DND-41 (cell line): ENCODE data around the gene P4HA1.
"Not testable (repeated sequence)": the region's sequence is repeated elsewhere in the genome, so short reads cannot be mapped to it uniquely, and the experiment has no call there.

Experiments used
- EZH2 ChIP-seq: IDR thresholded peaks from 3 replicates; pipeline ENCODE4 v1.6.1; 2012; ENCODE audit warnings: borderline replicate concordance, low read depth, mild to moderate bottlenecking, moderate library complexity, low read length, inconsistent platforms; ENCODE audit not compliant: severe bottlenecking
- TF ChIP-seq, protein P1 (sequence below): IDR thresholded peaks from 2 replicates; pipeline ENCODE4 v1.5.1; 2012; ENCODE audit warnings: borderline replicate concordance, low read length, moderate library complexity, mild to moderate bottlenecking; ENCODE audit not compliant: poor library complexity, severe bottlenecking; ENCODE audit errors: extremely low read depth

DNA sequence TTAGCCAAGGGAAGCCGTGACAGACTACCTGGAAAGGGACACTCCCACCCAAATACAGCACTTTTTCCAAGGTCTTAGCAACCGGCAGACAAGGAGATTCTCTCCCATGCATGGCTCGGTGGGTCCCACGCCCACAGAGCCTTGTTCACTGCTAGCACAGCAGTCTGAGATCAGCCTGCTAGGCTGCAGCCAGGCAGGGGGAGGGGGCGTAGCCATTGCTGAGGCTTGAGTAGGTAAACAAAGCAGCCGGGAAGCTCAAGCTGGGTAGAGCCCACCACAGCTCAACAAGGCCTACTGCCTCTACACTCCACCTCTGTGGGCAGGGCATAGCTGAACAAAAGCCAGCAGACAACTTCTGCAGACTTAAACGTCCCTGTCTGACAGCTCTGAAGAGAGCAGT lies 106.9 kb downstream of the P4HA1 start:
- TF ChIP-seq, protein P1, sequence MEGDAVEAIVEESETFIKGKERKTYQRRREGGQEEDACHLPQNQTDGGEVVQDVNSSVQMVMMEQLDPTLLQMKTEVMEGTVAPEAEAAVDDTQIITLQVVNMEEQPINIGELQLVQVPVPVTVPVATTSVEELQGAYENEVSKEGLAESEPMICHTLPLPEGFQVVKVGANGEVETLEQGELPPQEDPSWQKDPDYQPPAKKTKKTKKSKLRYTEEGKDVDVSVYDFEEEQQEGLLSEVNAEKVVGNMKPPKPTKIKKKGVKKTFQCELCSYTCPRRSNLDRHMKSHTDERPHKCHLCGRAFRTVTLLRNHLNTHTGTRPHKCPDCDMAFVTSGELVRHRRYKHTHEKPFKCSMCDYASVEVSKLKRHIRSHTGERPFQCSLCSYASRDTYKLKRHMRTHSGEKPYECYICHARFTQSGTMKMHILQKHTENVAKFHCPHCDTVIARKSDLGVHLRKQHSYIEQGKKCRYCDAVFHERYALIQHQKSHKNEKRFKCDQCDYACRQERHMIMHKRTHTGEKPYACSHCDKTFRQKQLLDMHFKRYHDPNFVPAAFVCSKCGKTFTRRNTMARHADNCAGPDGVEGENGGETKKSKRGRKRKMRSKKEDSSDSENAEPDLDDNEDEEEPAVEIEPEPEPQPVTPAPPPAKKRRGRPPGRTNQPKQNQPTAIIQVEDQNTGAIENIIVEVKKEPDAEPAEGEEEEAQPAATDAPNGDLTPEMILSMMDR, result not testable (repeated sequence)
- not testable (repeated sequence) for TF ChIP-seq EZH2
